Skin epidermis (tissue), 12 donors: Measurements from ENCODE around the gene SFRP2.

Source experiments
- H3K27ac ChIP-seq, 21 experiments: fragments of 200-600 bp; sonication (generic) in 11 of 21; one replicate each; pipeline ENCODE4 v1.5.0; 2020; ENCODE audit warnings: mild to moderate bottlenecking in 3 of 21, inconsistent platforms in 2 of 21, moderate library complexity in 2 of 21
- H3K4me3 ChIP-seq, 7 experiments: fragments of 200-600 bp; sonication (generic) in 2 of 7; one replicate each; pipeline ENCODE4 v1.5.0; 2020; ENCODE audit warnings: inconsistent platforms in 2 of 7, mild to moderate bottlenecking in 2 of 7, moderate library complexity in 1 of 7

The SFRP2 gene

DNA sequence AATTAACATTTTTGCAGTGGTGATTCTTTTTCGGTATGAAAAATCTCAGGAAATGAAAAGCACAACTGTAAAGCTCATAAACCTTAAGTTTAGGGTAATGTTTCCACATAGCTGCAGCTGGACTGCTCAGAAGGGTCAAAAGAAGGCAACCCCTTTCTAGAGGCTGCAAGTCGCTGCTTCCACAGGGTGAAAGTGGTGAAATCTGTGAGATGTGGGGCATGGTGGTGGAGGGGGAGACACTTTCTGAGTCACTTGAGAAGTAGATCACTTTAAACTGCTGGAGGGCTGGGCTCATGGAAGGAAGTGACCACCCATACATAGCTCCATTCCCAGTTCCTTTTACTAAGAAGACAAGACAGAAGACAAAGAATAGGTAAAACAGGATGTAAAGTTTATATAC lies 8.7 kb downstream of the SFRP2 start:
- Histone ChIP-seq H3K27ac (no peak overlapping the region), H3K4me3 (no peak overlapping the region)

GRCh38 chr4:153778383-153778782 lies 10.5 kb downstream of the SFRP2 start:
- Histone ChIP-seq H3K4me3 (no peak overlapping the region), H3K27ac (no peak overlapping the region)

DNA sequence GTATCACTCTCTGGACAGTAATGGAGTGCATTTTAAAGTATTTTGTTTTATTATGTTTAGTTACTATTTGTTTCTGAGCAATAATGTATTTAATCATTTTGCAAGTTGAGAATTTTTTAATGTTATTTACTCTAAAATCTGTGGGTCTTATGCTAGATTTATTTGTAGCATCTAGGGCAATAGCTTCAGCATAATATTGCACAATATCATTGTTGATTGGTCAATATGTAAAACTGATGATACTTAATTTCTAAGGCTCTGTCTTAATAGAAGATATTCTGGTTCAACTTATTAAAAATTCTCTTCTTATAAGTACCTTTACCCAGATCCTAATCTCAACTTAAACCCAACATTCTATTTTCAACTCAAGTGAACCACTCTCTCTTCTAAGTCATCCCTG lies 11.5 kb downstream of the SFRP2 start:
- Histone ChIP-seq H3K4me3 (no peak overlapping the region), H3K27ac (no peak overlapping the region)

DNA sequence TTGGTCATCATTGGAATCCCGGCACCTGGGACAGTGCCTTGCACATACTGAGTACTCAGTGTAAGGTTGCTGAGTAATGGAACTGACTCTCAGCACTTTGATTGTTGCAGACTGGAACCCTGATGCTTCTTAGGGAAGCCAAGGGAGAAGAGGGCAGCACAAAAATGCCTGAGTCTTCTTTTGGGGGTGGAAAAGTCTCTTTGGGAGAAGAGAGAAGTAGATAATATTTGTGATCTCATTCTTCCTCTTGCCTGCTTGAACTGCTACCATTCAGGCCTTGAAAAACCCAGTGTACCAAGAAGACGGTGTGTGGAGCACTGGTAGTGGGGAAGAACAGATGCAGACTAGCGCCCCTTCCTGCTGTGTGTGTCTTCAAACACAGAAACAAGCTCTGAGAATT lies 12.3 kb downstream of the SFRP2 start:
- H3K4me3 ChIP-seq = no peak overlapping the region
- H3K27ac ChIP-seq = no peak overlapping the region

DNA sequence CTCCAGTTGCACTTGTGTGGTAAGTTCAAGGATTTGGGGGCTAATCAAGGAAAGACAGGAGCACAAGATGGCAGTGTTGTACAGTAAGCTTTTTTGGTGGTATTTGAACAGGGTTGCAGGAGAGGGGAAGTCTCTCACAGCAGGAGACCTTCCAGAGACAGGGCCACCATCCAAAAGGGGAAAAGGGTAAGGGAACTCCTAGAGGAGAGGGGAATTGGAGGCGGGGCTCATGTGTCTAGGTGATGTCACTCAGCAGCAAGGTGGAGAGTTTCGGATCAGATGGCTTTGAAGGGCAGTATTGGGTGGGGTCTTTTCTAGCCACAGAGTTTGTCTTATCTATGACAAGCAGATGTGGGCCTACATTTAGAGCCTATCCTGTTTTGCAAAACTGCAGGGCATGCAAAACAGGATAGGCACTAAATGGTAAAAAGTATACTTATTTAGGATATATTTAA lies 15.6 kb downstream of the SFRP2 start:
- Histone ChIP-seq H3K27ac (no peak overlapping the region), H3K4me3 (no peak overlapping the region)

GRCh38 chr4:153771046-153771445 lies 17.8 kb downstream of the SFRP2 start:
- H3K4me3 ChIP-seq = no peak overlapping the region
- no peak overlapping the region for H3K27ac ChIP-seq

- H3K4me3 ChIP-seq = no peak overlapping the region
- H3K27ac ChIP-seq = no peak overlapping the region
Observed at GRCh38 chr4:153766758-153767157, 22.1 kb downstream of the SFRP2 start.

DNA sequence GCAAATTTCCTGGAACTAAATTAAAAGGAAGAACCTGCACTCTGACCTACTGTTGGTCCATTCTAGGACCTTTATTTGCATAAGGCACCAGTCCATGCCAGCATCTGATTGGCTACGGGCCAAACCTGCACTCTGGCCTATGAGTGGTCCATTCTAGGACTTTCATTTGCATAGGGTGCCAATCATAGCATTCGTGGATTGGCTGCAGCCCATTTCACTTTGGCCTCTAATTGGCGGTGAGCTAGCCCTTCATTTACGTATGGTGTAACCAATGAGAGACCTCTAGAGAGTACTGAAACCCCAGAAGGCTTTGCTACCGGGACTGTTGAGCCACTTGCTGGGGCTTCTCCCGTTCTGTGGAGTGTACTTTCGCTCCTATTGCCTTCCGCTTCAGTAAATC lies 23.0 kb downstream of the SFRP2 start:
- Histone ChIP-seq H3K4me3 (no peak overlapping the region), H3K27ac (no peak overlapping the region)

DNA sequence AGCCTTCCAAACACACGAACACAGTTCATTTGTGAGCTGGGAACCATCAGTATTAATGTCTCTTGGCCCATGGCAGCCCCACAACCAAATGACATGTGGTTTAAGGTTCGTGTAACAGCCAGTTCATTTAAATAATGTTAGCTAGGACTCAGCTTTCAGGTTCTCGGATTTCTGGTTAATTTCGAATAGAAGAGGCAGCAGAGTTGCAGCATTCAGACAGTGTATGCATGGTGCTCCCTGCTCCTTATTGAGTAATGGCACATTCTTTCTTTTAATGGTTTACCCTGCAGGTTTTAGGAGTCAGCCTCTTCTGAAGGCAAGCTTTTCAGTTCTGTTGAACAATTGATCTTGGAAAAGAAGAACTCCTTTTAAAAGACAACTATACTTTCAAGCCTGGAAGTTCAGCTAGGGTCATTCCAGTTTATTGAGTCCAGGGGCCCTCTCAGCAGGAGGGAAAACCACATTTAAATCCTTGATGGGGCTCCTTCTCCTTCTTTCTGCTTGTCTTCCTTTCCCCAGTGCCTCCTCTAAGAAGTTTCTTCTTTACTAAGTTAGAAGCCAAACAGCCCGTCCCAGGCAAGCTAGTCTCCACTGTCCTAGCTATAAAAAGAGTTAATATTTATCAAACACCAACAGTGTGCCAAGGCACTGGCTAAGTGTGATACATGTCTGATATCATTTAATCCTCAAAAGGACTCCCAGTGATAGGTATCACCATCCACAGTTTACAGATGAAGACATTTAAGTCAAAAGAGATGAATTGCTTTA lies 24.1 kb downstream of the SFRP2 start:
- H3K4me3 ChIP-seq = no peak overlapping the region

GRCh38 chr4:153763404-153763803 lies 25.5 kb downstream of the SFRP2 start:
- H3K27ac ChIP-seq = no peak overlapping the region
- H3K4me3 ChIP-seq = no peak overlapping the region

More for the DNA sequence above, 24.1 kb downstream of the SFRP2 start:
- no peak overlapping the region for H3K27ac ChIP-seq

DNA sequence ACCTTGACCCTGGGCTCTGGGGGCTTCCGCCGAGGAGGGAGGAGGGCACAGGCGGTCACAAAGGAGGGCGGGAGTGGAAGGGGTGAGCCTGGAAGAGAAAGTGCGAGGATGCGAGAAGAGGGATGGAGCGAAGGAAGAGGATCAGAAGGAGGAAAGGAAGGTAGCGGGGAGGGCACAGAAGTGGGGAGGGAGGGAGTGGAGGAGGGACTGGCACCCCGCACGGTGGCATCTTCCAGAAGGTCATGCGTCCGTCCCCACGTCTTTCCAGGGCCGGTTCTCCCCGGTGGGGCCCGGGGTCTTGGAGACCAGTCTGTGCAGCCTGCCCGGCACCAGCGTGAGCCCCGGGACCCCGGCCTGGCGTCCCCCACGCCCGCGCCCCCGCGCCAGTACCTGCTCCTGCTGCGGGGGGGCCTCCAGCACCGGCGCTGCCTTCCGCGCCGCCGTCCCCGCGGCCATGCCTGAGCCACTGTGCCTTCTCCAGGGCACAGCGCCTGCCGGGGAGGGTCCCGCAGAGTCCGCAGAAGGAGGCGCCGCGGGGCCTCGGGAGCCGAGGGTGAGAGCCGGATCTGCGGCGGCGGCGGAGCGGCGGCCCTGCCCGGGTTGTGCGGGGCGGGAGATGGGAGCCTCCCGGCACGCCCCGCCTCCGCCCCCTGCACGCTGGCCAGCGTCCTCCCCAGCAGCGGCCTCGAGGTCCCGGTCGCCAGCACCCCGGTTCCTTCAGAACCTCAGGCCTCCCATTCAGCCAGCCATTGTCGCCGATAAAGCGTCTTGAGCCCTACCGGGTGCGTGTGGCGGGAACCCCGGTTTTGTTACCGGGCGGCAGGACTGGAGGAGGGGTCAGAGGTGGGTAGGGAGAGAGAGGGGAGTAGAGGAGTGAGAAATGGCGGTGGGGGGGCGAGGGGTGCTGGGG lies 29.2 kb downstream of the SFRP2 start, which contains the start of gene RNF175:
Gene RNF175 (minus strand): TSS at position 618 of the 910 bp plus-strand sequence. CDS start 162 bp downstream, at position 456.
- Histone ChIP-seq H3K4me3 (peak within 1 kb of the TSS; percentile 27 to 60 (median 36)), H3K27ac (peak within 1 kb of the TSS in 3 of 21 experiments; percentile 28 to 39 (median 32))

DNA sequence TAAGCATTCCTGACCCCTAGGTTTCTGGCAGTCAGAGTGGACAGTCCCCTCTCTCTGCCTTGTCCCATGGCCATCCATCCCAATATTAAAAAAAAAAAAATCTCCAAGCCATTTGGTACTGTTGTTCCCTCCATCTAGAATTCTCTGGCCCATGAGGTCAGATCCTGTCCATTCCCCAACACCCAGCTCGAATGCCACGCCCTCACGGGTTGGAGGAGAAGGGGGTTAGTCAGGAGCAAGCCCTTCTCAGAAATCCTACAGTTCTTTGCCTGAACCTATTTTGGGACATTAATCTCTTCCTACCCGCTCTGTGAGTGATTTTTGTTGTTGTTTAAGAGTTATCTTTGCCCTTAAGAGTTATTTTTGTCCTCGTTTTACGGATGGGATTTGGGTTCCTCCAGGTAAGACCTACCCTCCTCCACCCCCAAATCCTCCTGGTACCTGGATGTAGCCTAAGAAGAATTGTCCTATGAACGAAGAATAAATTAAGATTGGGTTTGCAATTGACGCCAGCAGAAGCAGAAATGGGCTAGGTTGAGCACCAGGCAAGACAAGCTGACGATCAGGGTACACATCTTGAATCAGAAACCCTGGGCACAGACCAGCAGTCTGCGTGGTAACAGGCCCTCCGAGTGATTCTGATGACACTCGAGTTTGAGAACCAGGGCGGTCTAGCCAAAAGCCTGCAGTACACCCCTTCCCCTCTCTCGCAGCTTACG lies 30.0 kb downstream of the SFRP2 start:
- Histone ChIP-seq H3K27ac (peak overlapping the region in 1 of 21 experiments; percentile 32), H3K4me3 (peak overlapping the region in 6 of 7 experiments; percentile 27 to 60 (median 40))

DNA sequence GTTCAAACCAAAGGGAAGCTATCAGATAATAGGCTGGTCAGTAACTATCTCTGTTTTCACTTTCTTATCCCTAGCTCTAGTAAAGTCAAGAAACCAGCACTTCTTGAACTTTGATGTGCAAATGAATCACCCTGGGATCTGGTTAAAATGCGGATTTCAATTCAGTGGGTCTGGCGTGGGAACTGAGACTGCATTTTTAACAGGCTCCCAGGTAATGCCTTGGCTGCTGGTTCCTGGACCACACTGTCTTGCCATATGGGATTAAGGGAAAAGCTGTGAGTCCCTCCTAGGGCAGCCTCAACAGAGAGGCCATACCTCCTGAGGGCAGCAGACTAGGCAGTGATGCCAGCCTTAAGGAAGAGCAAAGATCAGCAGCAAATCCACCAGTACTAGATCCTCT lies 30.7 kb downstream of the SFRP2 start:
- no peak overlapping the region for H3K4me3 ChIP-seq
- H3K27ac ChIP-seq = no peak overlapping the region

- no peak overlapping the region for H3K27ac ChIP-seq
Observed at GRCh38 chr4:153757407-153757806, 31.5 kb downstream of the SFRP2 start.

DNA sequence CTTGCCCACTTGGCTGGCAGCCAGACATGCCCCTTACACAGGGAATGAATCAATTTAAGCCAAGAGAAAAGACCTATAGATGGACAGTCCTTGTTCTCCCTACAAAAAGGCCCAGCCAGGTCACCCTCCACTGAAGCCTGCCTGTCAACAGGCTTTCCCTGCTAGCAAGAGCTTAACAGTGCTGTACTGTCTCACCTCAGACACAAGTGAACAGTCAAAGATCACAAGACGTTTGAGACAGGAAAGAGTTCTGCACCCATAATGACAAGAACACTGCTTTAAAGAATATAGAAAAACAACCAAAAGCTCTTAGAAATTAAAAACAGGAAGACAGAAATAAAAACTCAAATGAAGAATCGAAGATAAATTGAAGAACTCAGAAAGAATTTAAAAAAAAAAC lies 33.7 kb downstream of the SFRP2 start:
- H3K27ac ChIP-seq = no peak overlapping the region

More at GRCh38 chr4:153757407-153757806, 31.5 kb downstream of the SFRP2 start:
- H3K4me3 ChIP-seq = no peak overlapping the region

DNA sequence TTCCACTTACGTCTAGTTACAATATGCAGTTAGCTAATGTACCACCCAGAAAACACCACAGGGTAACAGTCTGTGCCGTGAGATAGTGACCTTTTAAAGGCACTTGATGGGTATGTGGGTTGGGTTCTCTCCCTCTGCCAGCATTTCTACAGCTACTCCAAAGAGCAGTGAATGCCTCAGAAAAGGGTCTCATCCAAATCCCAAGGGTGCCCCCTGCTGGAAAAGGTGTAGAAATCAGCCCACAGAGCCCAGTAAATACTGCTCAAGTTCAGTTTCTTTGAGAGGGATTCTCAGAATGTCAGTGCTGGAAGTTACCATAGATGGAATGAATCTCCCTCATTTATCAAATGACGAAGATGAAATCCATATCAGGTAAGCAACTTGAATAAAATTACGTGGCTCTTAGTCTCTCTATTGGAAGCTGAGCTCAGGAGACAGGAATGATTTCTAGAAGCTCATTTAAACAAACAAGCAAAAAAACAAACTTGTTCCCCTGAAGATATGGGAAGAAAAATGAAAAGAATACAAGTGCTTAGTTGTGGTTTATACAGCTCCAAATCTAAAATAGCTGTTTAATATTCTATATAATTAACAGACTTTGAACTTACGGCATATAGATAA lies 38.6 kb downstream of the SFRP2 start:
- H3K4me3 ChIP-seq = no peak overlapping the region
- no peak overlapping the region for H3K27ac ChIP-seq

More for the DNA sequence above, 33.7 kb downstream of the SFRP2 start:
- H3K4me3 ChIP-seq = no peak overlapping the region

- peak overlapping the region in 8 of 21 experiments; percentile 7 to 44 (median 24) for H3K27ac ChIP-seq
Observed at GRCh38 chr4:153748378-153748777, 40.5 kb downstream of the SFRP2 start.

DNA sequence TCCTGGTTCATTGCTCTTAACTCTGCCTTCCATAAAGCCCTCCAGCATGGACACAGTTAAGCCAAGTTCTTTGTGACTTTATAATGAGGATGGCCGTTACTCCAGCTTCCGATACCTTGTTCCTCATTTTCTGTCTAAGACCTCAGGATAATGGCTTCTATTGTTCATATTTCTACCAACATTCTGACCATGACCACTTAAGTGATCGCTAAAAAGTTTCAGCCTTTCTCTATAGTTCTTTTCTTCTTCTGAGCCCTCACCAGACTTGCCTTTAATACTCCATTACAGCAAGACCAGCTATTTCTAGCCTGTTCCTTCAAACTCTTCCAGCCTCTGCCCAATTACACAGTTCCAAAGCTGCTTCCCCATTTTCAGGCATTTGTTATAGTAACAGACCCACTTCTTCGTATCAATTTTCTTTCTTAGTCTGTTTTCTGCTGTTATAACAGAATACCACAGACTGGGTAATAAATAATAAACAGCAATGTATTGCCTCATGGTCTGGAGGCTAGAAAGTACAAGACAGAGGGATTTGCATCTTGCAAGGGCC lies 41.4 kb downstream of the SFRP2 start:
- Histone ChIP-seq H3K27ac (peak overlapping the region in 6 of 21 experiments; percentile 7 to 44 (median 26)), H3K4me3 (no peak overlapping the region)

More at GRCh38 chr4:153748378-153748777, 40.5 kb downstream of the SFRP2 start:
- H3K4me3 ChIP-seq = no peak overlapping the region

GRCh38 chr4:153745651-153746050 lies 43.2 kb downstream of the SFRP2 start:
- Histone ChIP-seq H3K4me3 (no peak overlapping the region), H3K27ac (no peak overlapping the region)
